ENCODE results near the gene SPTLC1.
A peak's percentile ranks its signal among the peaks of the same experiment; 100 is the strongest.
"Not testable (repeated sequence)": the region's sequence is repeated elsewhere in the genome, so short reads cannot be mapped to it uniquely, and the experiment has no call there.

SPTLC1 gene

GRCh38 chr9:92029553-92029952 lies 85.7 kb downstream of the SPTLC1 start:
- DNase-seq: no peak

- DNase-seq: no peak
These were observed 88.8 kb downstream of the SPTLC1 start for GRCh38 chr9:92026206-92027002.

- DNase-seq: not testable (repeated sequence)
These were observed 93.2 kb downstream of the SPTLC1 start for GRCh38 chr9:92021785-92022541.

- DNase-seq: no peak
These were observed 95.6 kb downstream of the SPTLC1 start for GRCh38 chr9:92019658-92020057.

DNA sequence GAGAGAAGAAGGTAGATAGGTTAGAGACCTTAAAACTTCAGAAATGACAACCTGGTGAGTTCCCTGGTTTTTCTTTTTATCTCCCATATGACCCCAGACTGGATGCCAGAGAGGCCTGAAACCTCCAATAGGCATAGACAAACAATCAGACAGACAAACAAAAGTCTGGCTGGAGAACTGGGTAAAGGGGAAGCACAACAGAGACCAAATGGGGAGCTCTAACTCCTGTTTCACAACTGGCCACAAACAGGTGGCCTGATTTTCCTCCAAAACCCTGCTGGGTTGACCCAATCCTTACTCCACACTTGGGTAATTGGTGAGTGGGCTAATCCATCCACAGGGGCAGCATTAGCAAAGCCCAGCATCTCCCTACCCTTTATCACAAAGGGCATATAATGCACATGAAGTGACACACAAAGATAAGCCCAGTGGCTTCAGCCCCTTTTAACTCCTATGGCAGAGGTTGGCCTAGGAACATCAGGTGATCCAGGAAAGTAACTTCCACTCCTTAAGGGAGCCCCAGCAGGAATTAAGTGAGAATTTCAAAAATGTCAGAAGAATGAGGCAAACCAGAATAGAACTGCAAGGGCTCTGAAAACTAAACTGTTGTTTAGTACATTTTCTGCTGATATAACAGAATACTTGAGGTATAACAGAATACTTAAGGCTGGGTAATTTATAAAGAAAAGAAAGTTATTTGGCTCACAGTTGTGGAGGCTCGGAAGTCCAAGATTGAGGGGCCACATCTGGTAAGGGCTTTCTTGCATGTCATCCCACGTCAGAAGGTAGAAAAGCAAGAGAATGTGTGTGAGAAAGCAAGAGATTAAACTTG lies 104.3 kb downstream of the SPTLC1 start:
- DNase-seq: no peak

GRCh38 chr9:92010253-92010652 lies 105.0 kb downstream of the SPTLC1 start:
- DNase-seq: not testable (repeated sequence)

- no peak for DNase-seq
These were observed 107.2 kb downstream of the SPTLC1 start for GRCh38 chr9:92008041-92008440.

- no peak for DNase-seq
These were observed 111.2 kb downstream of the SPTLC1 start for GRCh38 chr9:92004045-92004392.

- no peak for DNase-seq
These were observed 111.7 kb downstream of the SPTLC1 start for GRCh38 chr9:92003308-92004044.

DNA sequence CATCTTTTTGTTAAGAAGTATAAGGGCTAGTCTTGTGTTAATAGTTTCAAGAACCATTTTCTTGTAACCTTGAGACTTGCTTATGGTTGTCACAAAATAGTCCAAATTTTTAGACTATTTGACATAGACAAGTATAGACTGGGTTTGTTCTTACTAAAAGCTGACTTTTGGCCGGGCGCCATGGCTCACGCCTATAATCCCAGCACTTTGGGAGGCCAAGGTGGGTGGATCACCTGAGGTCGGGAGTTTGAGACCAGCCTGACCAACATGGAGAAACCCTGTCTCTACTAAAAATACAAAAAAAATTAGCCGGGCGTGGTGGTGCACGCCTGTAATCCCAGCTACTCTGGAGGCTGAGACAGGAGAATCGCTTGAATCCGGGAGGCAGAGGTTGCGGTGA lies 113.3 kb downstream of the SPTLC1 start:
- not testable (repeated sequence) for DNase-seq

DNA sequence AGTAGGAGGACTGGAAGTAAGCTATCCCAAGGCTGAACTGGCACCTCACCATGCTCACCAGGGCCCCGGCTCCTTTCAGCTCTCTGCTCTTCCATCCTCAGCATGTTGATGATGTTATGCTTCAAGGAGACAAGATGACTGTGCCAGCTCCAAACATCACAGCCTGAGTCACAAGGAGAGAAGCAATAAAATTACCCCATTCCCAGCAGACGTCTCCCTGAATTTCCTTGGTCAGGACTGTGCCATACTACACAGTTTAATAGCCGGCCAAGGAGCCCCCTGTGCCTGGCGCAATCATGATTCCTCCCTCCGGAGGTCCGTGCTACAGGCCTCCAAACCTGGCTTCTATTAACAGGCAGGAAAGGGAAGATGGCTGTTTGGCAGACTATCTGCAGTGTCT lies 114.0 kb downstream of the SPTLC1 start:
- DNase-seq: no peak

DNA sequence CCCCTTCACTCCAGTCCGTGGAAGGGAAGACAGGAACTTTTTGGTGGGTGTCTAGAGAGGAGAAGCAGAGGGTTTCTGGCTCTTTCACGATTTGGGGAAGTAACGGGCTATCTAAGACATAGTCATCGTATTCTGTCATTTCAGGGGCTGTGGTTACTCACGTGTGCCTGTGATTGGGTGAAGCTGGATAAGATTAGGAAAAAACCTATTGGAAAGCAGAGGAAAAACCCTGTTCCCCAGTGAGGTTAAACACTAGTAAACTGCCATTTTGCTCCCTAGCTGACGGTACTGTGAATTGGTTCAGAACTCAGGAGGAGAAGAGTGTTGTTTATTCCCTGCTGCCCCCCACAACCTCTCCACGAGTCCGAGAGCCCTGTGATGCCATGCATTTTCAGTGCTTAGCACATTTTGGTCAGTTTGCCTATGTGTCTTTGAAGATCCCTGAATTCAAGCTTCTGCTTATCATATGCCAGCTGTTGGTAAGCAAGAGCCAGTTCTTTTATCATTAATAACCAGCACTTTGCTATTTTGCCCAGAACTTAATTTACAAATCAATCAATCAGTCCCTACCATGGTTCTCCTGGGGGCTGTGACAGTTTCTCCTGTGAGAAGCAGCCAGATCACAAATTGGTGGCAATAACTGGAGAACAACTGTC lies 120.1 kb downstream of the SPTLC1 start:
- DNase-seq: no peak

DNA sequence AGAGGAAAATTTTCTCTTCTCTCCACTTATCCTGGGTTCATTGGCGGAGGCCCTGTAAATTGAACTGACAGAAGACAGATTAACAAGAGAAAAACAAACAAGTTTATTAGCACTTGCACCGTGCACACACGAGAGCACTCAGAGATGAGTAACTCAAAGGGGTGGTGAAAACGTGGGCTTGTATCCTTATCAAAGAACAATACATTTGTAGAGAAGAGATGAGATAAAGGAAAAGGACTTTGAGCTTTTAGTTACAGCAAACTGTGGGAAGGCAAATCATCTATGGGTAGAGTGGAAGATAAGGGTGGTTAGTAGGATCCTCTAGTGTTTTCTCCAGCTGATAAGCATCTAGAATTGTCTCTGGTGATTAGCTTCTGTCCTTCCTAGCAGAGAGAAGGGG lies 120.8 kb downstream of the SPTLC1 start:
- DNase-seq: no peak

GRCh38 chr9:91992461-91993041 lies 122.7 kb downstream of the SPTLC1 start:
- peak; percentile 78 for DNase-seq

GRCh38 chr9:91991721-91992341 lies 123.4 kb downstream of the SPTLC1 start:
- DNase-seq: peak; percentile 56

DNA sequence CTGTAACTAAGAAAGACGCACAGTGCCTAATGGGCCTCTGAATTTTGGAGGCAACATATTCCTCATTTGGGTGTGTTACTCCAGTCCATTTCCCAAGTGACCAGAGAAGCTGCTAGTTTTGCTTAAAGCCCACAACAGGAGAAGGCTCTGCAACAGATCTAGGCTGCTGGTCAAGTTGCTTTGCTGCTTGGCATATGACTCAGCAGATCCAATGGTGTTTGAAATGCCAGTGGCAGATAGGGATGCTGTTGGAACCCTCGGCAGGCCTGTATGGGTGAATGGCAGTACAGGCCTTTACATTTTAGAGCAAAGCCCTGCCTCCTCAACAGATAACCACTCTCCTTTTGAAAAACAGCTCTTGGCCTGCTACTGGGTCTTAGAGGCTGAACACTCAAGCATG lies 129.0 kb downstream of the SPTLC1 start:
- DNase-seq: no peak

DNA sequence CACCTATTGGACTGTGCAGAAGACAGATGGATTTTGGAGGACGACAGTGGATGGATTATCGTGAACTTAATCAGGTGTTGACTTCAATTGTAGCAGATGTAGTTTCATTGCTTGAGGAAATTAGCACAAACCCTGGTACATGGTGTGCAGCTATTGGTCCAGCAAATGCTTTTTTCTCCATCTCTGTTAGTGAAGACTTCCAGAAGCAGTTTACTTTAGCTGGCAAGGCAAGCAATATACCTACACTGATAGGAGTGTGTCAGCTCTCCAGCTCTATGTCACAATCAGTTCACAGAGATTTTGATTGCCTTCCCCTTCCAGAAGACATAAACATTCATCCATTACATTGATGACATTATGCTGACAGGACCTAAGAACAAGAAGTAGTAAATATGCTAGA lies 129.5 kb downstream of the SPTLC1 start:
- no peak for DNase-seq
